HG03565 (cell line): ENCODE data around the gene NYAP2.

Experiments
- ATAC-seq: cut with Tn5 transposase; IDR thresholded peaks from one replicate; pipeline ENCODE4 v1.9.1; 2021; ENCODE audit warnings: mild to moderate bottlenecking, moderate library complexity; ENCODE audit not compliant: unreplicated experiment

NYAP2 gene

DNA sequence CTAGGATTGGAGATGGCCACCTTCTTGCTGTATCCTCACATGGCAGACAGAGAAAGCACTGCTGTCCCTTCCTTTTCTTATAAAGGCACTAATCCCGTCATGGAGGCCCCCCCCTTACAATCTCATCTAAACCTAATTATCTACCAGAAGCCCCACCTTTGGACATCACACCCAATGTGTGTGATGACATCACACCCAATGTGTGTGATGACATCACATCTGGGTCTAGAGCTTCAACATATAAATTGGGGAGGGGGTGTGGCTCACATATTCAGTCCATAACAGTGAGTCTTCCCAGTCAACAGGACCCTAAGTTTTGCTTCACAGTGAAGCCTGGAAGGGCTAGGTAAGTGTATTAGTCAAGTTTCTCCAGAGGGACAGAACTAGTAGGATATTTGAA is 213.1 kb downstream of the NYAP2 start:
- ATAC-seq: no peak

DNA sequence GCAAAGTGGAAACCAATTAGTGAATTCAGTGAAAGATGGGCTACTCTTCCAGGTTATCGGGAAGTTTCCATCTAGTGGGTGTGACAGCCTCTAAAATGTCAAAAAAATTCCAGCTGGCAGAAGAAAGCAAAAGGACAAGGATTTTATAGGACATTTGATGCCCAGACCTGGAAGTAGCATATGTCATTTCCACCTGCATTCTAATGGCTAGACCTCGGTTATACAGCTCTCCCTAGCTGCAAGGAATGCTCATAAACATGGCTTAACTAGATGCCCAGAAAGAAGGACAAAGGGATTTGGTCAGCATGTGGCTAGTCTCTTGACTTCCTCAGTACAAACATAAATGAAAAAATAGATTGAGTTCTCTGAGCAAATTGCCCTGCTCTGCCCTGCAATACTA is 215.4 kb downstream of the NYAP2 start:
- ATAC-seq: no peak

DNA sequence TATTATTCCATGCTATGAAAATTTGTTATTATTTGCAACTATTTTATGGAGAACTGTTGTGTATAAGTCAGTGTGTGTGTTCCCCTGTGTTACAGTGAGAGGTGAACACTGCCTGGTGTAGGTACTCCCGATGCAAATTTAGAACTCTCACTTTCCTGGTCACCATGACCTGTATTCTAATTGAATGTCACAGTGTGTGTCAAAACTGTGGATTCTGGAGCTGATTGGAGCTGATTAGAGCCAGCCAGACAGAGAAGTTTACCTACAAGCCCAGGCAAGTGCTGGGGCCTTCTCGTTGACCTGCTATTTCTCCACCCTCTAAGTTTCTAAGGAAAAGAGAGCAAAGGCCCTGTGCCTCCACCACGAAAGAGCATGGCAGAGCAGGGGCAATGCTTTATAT is 216.0 kb downstream of the NYAP2 start:
- ATAC-seq: no peak

DNA sequence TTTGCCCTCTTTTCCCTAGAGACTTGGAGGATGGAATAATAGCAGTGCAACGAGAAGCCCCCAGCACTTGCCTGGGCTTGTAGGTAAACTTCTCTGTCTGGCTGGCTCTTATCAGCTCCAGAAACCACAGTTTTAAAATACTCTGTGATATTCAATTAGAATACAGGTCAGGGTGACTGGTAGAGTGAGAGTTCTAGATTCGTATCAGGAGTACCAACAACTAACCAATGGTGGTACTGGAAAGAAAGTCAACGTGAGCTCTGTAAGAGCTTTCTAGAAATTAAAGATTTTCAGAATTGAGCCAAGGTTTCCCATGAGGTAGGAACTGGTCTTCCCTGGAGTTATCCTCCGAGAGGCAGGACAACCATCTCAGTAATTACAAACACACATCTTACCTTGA is 216.9 kb downstream of the NYAP2 start:
- no peak for ATAC-seq

DNA sequence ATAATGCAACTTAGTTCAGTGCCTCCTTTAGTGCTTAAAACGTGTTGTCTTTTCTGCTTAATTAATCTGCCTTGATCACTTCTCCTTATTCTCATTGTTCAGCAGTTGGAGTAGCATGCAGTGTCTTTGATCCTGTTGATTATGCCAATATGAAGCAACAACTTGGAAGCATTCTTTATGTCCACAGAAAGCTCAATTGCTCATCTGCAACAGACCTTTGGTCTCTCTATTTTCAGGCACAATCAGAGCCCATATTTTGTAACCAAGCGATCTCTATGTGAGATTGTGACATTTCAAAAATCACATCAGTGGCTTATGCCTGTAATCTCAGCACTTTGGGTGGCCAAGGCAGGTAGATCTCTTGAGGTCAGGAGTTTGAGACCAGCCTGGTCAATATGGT is 217.3 kb downstream of the NYAP2 start:
- no peak for ATAC-seq

DNA sequence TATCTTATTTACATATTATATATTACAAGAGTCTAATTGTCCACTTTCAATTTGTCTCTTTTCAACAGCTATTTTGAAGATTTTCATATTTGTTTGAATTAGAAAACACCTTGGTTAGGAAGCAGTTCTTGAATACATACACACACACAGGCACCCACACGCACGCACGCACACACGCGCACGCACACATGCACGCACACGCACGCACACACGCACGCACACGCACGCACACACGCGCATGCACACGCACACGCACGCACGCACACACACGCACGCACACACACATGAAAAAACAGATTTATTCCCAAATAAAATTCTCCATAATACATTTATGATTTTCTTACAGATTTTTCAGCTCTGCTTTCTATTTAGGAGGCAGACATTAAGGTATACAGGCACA is 220.7 kb downstream of the NYAP2 start:
- ATAC-seq: no peak

DNA sequence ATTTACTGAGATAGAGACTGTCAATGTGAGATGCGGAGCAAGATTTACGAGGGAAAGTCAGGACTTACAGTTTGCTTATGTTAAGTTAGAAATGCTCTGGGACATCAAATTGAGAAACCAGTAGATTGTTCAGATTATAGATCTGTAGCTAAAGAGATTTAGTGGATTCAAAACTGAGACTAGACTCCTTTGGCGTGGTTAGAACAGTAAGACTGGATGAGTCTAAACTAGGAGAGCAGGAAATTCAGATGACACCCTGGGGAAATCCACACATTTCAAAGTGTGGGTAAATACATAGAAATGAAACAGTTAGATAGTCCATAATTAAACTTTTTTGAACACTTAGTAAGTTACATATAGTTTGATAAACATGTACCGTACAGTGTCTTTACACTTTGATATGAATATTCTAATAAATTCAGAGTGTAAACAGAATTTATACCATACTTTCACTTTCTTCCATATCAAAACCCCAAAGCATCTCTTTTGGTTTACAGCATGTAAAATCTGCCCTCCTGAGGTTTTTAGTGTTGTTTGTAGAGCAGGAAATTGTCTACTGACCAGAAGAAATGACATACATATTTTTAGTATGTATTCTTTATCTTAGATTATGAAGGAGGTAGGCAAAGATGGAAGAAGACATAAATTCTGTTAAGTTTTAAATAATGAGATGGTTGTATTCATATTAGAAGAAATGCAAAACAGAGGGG is 231.5 kb downstream of the NYAP2 start:
- ATAC-seq: no peak

DNA sequence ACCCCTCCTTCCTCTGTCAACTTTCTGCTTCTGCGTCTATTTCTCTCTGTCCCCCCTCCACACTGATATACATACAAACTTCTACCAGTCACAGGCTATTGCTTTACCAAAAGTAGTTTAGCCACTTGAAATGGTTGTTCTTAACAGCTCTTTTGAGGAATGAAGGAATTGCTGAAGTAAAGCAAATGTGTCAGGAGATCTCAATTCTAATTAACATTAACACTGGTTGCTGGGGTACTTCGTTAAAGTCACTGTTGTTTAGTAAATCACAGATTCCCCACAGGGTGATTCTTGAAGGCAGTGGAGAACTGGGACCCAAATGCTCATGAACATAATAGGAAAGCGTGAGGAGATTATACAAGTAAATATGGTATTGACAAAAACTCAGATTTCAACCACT is 232.8 kb downstream of the NYAP2 start:
- ATAC-seq: no peak

DNA sequence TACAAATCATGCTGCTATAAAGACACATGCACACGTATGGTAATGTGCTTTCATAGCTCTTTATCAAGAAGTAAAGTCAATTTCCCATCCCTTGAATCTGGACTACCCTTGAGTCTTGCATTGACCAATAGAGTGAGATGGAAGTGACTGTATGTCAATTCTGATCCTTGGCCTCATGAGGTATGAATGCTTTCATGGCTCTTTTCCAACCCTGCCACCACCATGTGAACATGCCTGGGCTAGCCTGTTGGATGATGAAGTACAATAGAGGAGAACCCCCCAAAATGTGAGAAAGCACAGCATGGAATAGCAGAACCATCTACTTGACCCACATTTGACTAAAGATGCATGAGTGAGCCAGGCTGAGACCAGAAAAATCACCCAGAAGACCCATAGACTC is 237.0 kb downstream of the NYAP2 start:
- ATAC-seq: no peak

DNA sequence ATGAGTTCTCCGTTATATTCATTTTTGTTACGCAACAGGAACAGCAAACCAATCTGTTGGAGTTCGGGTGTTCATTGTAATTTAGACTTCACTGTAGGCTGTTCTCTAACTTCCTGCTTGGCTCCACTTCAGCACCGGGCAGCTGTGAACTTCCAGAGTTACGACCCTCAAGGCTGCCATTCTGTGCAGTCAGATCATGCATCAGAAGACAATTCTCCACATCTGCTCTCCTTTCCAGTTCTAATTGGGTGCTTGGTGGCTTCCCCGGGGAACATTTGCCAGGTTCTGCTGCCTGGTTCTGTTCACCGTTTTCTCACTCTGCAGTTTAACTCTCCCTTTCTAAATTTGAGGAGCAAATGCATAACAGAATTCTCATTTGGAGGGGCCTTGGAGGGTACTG is 237.7 kb downstream of the NYAP2 start:
- ATAC-seq: no peak

DNA sequence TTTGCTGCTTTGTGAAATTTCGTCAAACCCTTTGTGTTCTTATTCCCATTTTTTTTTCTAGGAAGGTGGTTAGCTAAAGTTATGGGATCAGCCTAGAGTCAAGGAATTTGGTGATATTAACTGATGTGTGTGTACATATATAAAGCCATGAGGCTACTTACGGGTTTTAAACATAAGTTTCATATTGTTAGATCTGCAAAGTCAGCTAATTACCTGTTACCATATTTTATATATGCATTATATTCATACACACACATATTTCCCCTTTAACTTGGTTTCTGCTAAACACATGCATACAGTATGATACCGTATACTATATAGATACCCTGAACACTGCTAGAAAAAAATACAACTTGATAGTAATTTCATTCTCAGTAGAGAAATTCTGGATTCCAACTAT is 241.0 kb downstream of the NYAP2 start:
- ATAC-seq: no peak

DNA sequence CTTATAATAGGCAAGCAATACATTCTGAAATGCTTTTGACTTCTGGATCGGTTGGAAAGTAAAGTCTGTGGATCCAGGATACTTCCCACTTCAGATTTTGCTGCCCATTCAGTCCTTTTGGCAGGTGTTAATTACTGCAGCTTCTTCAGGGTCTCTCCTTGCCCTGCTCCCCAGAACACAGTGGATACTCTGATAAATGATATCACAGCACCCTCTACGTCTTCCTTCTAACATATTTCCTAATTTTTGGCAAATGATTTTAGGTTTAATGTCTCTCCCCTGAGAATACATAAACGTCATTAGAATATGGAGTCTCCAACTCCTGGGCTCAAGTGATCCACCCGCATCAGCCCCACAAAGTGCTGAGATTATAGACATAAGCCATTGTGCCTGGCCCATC is 249.8 kb downstream of the NYAP2 start:
- ATAC-seq: no peak

DNA sequence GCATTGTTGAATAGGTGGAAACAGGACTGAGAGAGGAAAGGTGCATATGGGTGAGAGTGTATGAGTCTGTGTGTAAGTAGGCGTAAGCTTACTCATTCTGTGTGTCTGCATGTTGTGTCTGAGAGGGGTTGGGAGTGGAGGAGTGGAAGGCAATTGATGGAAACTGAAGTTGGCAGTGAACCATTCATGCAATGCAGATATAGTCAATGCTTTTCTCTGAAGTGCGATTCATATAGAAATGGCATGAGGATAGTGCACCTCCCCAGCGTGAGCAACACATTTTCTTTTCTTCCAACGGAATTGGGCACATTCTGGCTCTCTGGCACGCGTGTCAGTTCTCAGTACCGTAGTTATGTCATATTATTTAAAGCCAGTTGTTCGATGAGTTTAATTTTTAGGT is 250.5 kb downstream of the NYAP2 start:
- ATAC-seq: no peak

DNA sequence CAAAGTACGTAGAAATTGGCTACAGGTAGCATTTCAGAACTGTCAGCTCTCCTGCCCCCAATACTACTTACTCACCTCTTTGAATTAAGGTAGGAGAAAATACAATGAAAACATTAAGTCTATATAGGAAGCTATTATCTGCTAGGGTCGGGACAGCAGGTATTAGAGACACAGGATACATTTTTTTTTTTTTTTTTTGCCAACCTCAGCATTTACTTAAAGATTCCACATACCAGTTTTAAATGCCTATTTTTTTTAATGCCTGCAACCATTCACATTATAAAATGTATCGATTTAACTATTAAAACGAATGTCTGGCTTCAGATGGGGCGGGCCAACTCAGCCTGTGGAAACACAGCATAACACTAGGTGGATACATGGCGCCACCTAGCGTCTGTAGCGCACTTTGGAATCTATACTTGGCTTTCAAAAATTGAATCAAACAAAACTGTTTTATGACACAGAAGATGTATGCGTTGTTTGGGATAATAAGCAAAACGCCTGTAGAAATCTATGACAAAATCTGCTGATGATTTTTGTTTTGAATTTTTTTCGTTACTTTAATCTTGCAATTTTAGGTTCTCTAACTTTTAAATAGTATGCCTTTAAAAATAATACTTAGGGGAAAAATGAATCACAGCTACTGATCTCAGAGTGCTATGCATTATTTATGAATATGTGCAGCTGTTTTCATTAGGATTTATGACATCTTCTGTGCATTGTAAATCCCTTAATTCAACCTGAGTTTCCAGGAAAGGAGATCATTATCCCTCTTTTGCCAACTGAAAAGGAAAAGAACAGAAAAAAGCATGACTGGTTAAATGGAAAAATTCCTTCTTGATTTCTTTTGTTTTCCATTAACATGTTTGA is 261.0 kb downstream of the NYAP2 start:
- ATAC-seq: peak; percentile 86

DNA sequence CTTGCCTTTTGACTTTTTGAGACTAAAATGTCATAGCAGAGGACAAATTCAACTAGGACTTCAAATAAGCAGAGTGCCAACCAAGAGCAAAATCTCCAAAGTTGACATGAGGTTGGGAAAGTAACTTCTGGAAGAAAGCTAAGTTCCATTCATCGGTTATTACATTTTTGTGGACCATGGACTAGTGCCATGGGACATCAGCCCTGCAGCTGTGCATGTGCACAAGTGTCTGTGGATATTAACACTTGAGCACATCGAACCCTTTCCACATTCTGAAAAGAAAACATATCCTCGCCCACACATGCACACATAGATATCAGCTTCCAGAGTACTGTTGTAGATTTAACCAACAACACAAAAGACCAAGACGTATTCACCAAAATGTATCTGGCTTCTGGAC is 262.6 kb downstream of the NYAP2 start:
- ATAC-seq: no peak

DNA sequence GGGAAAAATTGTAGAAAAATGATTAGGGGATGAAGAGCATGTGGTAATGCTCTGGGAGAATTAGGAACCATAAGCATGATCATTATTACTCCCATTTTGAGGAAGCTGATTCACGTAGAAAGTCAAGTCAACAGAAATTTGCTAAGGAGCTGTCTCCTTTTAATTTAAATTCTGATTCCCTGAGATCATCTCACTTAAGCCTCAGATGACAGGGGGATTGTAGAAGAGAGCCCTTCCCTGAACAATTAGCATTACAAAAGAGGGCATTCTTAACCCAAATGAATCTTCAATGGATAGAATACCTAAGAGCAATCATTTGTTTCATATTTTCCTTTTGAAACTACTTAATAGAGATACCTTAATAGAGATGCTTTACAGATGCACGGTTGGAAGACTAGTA is 267.9 kb downstream of the NYAP2 start:
- no peak for ATAC-seq

DNA sequence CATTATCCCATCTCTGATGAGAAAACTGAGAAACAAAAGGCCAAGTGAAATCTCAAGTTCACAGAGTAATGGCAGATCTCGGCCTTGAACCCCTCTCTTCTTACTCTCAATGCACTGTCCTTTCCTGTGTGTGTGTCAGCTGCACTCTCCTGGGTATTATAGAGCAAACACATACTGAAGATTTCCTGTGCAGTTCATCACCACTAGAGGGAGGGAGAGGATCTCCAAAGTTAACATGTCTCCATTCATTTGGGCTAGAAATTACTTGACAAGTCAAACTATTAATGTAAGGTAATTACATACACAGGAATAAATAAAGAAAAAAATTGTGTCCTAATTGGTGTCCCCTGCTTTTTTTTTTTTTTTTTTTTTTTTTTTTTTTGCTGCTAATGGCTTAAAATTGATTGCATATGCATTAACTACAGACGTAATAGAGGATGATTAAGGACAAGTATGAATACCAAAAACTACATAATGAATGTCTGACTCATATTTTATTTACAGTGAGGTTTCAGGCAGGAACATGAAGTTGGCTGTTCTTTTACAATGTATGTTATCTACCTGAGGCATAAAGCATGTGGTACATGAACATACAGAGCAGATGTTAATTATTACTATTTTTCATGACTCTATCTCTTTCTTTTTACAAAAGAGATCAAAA is 269.2 kb downstream of the NYAP2 start:
- peak; percentile 91 for ATAC-seq

DNA sequence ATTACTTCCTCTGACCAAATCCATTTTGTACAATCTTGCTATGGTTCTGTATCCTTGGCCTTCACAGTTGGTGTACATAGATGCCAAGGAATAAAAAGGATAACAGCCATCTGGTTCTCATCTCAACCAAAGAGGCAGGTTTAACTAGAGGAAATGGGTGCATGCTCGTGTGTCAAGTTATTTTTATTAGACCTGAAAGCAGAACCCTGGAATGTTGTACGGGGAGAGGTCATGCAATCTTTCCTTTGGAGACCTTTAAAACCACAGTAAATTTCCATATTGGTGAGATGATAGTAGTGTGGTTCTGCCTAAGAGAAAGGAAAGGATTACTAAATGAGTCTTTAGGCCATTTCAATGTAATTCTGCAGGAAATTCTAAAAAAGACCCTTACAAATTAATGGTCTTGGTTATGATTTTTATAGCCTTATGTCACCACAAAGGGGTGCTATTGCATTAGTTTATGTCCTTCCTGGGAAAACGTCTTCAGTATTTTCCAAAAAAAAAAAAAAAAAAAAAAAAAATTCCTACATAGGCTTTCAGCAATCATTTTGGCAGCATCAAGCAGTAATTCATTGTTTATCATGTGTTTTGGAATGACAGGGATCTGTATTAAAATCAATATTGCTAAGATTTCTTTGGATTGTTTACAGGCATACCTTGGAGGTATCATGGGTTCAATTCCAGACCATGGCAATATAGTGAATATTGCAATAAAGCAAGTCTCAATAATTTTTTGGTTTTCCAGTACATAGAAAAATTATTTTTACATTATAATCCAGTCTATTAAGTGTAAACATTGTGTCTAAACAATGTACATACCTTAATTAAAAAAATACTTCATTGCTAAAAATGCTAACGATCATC is 270.8 kb downstream of the NYAP2 start:
- ATAC-seq: no peak

DNA sequence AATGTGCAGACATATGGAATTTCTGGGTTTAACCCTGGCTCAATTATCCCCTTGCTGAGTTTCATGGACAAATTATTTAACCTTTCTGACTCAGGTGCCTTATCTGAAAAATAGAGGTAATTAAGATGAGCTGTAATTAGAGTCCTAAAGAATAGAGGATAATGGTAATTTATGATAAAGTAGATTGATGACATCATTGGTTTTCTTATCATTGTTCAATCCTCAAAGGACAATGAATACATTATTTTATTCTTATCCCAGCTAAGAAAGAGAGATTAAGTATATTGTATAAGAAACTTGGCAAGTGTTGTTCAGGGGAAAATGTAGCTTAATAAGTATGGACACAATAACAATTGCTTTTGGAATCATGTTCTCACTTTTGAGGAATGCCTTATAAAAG is 279.3 kb downstream of the NYAP2 start:
- ATAC-seq: no peak

DNA sequence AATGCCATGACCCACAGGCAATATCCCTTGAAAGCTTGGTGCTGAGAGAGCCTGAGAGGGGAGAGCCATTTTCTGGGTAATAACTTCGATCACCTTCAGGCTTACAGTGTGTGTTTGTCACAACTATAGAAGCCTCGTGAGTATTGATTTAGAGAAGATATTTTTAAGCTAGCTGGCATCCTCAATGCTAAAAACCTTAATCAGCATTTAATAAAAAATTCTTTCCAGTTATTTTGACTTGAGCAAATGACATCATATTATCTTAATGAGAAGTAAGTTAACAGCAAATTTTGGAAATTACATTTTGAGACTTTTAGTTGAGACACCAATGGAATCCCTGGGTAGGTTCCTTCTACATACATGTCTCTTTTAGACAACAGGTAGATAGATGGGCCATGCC is 283.7 kb downstream of the NYAP2 start:
- ATAC-seq: no peak

DNA sequence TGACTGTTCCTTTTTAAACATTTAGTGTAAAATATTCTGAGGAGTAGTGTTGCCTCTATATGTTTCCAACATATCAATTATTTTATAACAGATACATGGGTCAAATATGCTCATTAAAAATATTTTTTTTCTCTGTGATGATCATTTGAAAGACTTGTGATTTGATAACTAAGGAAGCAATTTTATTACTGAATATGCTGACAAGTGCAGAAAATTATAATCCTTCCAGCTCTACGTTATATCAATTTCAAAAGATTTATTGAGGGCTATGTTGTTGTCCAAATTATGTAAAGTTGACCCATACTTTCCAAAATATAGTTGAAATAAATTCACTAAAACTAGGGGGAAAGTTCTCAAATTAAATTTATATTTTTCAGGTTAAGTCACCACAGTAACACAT is 290.6 kb downstream of the NYAP2 start:
- no peak for ATAC-seq
